Purkinje cell (primary cell): ENCODE results near the gene GPR137. TPM values are rescaled to one million over a fixed set of nuclear protein-coding genes. Genes with fewer than 3 reads are reported as not detected.

ENCODE experiments used
- polyA plus RNA-seq: library from polyadenylated mRNA; unstranded; fragments of >200 nt; fragmentation: Nextera tagmentation; gene quantifications from 2 replicates; pipeline ENCODE4 v1.2.1, GENCODE V29; 2014

Gene GPR137, protein sequence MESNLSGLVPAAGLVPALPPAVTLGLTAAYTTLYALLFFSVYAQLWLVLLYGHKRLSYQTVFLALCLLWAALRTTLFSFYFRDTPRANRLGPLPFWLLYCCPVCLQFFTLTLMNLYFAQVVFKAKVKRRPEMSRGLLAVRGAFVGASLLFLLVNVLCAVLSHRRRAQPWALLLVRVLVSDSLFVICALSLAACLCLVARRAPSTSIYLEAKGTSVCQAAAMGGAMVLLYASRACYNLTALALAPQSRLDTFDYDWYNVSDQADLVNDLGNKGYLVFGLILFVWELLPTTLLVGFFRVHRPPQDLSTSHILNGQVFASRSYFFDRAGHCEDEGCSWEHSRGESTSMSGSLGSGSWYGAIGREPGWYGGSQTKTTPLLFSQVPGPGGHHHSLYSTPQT
- polyA plus RNA-seq = 4.4 and 8.0 TPM in 2 replicates

DNA sequence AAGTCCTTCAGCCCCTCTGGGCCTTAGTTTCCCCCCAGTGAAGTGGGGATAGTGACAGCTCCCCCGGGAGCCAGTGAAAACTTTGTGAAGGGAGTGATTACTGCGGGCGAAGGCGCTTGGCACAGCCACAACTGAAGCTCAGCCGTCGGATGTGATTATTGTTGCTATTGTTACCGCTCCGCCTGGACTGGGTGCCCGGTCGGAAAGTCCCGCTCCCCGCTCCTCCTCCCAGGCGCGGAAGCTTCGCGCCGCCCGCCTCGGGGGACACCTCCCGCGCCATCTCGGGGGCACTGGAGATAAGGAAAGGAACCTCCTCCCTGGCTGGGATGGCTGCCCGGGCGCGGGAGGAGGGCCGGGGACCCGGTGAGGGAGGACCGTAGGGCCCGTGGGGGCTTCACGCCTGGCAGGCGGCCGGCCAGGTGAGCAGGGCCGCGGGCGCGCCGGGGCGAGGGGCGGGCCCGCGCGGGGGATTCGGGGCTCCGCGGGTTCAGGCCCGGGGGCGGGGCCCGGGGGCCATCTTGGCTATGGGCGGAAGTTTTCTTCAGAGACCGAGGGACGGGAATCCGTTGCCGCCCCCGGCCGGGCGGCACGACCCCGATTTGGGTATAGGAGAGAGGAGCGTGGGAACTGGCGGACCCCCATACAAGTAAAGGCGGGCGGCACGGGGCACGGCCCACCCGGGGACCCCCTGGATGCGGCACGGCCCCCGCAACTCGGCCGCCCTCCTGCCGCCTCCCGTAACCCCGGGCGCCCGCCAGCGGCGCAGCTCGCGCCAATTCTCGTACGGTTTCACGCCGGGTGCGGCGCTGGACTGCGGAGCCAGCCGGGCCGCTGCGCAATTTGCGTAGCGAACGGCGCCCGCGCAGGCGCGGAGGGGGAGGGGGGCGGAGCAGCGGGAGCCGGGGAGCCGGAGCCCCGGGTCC lies at the start of gene GPR137:
TSS of gene GPR137 (plus strand) at position 887 of the 923 bp plus-strand sequence. CDS start 677 bp downstream, outside the sequence.

DNA sequence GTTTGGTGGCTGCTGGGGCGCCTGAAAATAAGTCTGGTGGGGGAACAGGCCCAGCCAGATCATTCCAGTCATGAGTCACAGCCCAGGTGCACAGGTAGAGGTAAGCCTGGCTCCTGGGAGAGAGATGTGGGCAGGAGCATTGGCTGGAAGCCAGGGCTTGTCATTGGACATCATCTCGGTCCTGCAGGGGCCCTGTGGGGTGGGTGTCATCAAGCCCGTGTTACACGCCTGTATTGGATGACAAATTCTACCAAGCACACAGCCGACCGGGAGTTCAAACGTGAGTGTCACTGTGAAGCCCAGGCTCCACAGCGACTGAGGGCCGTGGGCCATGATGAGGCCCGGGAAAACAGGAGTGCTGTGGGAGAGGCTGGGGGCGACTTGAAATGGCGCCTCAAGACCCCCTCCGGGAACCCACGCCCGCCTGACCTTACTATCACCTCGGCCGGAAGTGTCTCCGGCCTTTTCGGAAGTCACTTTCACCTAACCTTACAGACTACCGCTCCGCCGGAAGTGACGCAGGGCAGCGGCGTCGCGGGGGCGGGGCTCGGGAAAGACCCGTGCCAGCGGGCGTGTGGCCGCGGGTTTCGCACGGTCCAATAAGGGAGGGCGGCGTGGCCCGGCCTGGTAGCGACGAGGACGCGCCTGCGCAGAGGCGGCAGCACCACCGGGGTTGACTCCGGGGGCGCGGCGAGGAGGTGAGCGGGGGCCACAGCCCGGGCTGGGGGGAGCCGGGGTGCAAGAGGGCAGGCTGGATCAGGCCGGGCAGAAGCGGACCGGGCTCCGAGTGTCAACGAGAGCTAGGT lies 45.0 kb upstream of the GPR137 start, which contains the start of gene FKBP2:
TSS of gene FKBP2 (plus strand) at position 661 of the 806 bp plus-strand sequence. CDS start 1,293 bp downstream, outside the sequence.

GRCh38 chr11:64246871-64247728 lies 38.5 kb upstream of the GPR137 start, which contains the start of gene PPP1R14B:
Gene PPP1R14B, minus strand, starts transcription at chr11:64246943. Its CDS starts 270 bp downstream, at chr11:64246673.

GRCh38 chr11:64251016-64251752 lies 34.5 kb upstream of the GPR137 start, which contains the start of gene PLCB3:
Gene PLCB3, plus strand, starts transcription at chr11:64251530. Its CDS starts 120 bp downstream, at chr11:64251650.

GRCh38 chr11:64284048-64284961 lies 1.3 kb upstream of the GPR137 start, which contains the start of gene BAD:
Gene BAD, minus strand, starts transcription at chr11:64284665. Its CDS starts 297 bp downstream, at chr11:64284368.

GRCh38 chr11:64291262-64291751 lies 5.7 kb downstream of the GPR137 start, which contains the start of gene KCNK4:
Gene KCNK4, plus strand, starts transcription at chr11:64291302. Its CDS starts 1,717 bp downstream, at chr11:64293019.

DNA sequence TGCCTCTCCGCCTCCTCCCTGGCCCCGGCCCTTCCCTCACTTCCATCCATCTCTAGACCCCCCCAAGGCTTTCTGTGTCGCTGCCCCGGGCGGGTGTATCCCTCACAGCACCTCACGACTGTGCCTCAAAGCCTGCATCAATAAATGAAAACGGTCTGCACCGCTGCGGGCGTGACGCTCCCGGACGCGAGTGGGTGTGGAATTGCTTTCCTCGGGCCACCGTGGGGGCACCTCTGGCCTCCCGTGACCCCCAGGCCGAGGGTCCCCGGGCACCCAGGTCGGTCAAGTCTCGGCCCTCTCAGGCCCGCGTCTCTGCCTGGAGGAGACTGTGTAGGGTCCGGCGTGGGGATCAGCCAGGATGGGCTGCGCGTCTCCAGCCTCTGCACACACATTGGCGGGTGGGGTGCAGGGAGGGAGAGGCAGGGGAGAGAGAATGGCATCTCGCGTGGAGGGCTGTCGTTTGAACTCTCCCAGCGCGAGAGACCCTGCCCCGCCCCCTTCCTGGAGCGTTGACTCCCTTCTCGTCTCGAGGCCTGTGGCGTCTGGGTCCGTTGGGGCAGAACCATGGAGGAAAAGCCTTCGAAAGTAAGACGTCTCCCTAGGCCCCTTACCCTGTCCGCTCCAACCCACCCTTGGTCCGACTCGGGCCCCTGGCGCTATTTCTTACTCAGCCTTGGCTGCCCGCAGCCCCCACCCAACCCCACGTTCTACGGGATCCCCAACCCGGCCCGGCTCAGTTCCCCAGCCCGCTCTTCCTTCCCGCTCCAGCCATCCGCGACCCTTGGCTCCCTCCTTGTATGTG lies 14.4 kb downstream of the GPR137 start, which contains the start of gene CATSPERZ:
TSS of gene CATSPERZ (plus strand) at position 512 of the 802 bp plus-strand sequence. CDS start at position 565, 53 bp downstream.

DNA sequence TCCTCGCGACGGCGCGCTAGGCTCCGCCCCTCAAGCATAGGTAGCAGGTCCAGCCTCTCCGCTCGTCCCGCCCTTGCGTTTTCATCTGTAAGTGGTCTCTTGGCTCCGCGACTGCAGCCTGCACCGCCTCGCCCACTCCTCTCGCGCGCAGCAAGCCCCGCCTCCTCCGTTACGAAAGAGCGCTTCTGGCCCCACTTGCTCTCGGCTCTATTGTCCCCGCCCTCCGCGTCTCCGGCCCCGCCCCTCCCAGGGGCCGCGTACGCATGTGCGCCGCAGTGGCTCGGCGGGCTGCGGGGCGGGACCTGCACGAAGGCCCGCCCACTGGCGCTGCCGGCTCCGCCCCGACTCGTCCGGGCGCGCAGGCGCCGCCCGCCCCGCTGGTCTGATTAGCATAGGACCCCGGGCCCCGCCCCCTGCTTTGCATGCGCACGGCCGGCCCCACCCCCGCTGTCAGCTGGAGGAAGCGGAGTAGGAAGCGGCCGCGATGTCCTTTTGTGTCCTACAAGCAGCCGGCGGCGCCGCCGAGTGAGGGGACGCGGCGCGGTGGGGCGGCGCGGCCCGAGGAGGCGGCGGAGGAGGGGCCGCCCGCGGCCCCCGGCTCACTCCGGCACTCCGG lies 19.5 kb downstream of the GPR137 start, which contains the start of gene ESRRA:
TSS of gene ESRRA (plus strand) at position 450 of the 616 bp plus-strand sequence. CDS start 1,656 bp downstream, outside the sequence.

DNA sequence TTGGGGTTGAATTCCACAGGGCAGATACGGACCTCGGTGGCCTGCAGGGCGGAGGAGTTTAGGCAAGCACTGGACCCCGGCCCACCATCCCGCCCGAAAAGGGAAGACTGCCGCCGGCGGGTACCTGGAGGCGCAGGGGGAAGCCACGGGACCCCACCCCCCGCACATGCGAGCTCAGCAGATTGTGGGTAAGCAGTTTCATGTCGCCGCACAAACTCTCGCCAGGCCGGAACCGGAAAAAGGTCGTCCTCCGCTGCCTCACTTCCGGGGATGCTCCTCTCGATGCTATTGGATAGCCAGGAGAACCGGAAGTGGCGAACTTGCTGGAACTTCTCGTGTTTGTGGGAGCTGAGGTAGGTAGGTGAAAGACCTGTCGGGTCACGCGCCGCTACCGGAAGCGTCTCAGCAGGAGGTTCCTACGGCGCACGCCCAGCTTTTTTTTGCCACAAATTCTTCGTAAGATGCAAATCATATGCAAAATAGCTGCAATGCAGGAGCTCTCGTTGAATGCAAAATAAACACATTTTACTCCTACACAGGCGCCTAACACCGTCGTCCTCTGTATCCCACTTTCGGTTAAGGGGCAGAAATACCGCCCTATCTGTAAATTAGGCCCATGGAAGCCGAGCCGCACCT lies 31.8 kb downstream of the GPR137 start, which contains the start of gene TRMT112:
TSS of gene TRMT112 (minus strand) at position 235 of the 636 bp plus-strand sequence. CDS start at position 202, 33 bp downstream.

GRCh38 chr11:64317961-64318765 lies 32.5 kb downstream of the GPR137 start, which contains the start of gene PRDX5:
Gene PRDX5, plus strand, starts transcription at chr11:64318121. Its CDS starts 95 bp downstream, at chr11:64318216.

Other genes with a start within 250 kb of the GPR137 start
- gene FLRT1, start 249.9 kb upstream of the GPR137 start, polyA plus RNA-seq = 0.59 TPM in 1 of 2 replicates, not detected in the other
- 1.9 TPM in 1 of 2 replicates, not detected in the other for gene MACROD1, start 119.7 kb upstream of the GPR137 start, polyA plus RNA-seq
- gene STIP1, start 99.7 kb upstream of the GPR137 start, polyA plus RNA-seq = 43.6 and 47.9 TPM in 2 replicates
- not detected in 2 replicates for gene FERMT3, start 79.1 kb upstream of the GPR137 start, polyA plus RNA-seq
- gene TRPT1, start 59.7 kb upstream of the GPR137 start, polyA plus RNA-seq = 15.5 and 43.1 TPM in 2 replicates
- gene NUDT22, start 59.6 kb upstream of the GPR137 start, polyA plus RNA-seq = 8.7 and 9.8 TPM in 2 replicates
- 8.8 and 9.0 TPM in 2 replicates for gene DNAJC4, start 55.3 kb upstream of the GPR137 start, polyA plus RNA-seq
- gene VEGFB, start 51.3 kb upstream of the GPR137 start, polyA plus RNA-seq = 9.3 and 11.2 TPM in 2 replicates
- gene FKBP2, start 44.8 kb upstream of the GPR137 start, polyA plus RNA-seq = 387 and 624 TPM in 2 replicates
- 25.5 and 42.6 TPM in 2 replicates for gene PPP1R14B, start 38.9 kb upstream of the GPR137 start, polyA plus RNA-seq
- gene PLCB3, start 34.3 kb upstream of the GPR137 start, polyA plus RNA-seq = 6.8 and 9.9 TPM in 2 replicates
- 9.3 and 18.9 TPM in 2 replicates for gene BAD, start 1.2 kb upstream of the GPR137 start, polyA plus RNA-seq
- 0.17 TPM in 1 of 2 replicates, not detected in the other for gene KCNK4, start 5.5 kb downstream of the GPR137 start, polyA plus RNA-seq
- gene CATSPERZ, start 14.5 kb downstream of the GPR137 start, polyA plus RNA-seq = not detected in 2 replicates
- 2.4 and 7.9 TPM in 2 replicates for gene ESRRA, start 19.7 kb downstream of the GPR137 start, polyA plus RNA-seq
- 247 and 261 TPM in 2 replicates for gene TRMT112, start 31.7 kb downstream of the GPR137 start, polyA plus RNA-seq
- gene PRDX5, start 32.3 kb downstream of the GPR137 start, polyA plus RNA-seq = 352 and 367 TPM in 2 replicates
- gene CCDC88B, start 54.4 kb downstream of the GPR137 start, polyA plus RNA-seq = not detected in 2 replicates
- 0.46 and 0.67 TPM in 2 replicates for gene RPS6KA4, start 73.3 kb downstream of the GPR137 start, polyA plus RNA-seq